GM12891 (cell line): ENCODE data around the gene VPS26B.
A peak's percentile ranks its signal among the peaks of the same experiment; 100 is the strongest.

Experiments used
- DNase-seq: peaks from one replicate; pipeline ENCODE4 v3.0.0; 2011; ENCODE audit warnings: low spot score; ENCODE audit not compliant: insufficient read length
- FAIRE-seq: peaks from 2 replicates; lab custom pipeline; 2011; peaks lifted over from hg19 to GRCh38; lab: Jason Lieb, UNC
- PAX5 ChIP-seq: IDR thresholded peaks from 2 replicates; pipeline ENCODE4 v1.6.1; 2011; ENCODE audit warnings: low read length, moderate library complexity, mild to moderate bottlenecking; ENCODE audit not compliant: insufficient read depth, severe bottlenecking
- POLR2A ChIP-seq: IDR thresholded peaks from 2 replicates; pipeline ENCODE4 v1.6.1; 2011; ENCODE audit warnings: low read depth, low read length, control low read depth
- POLR2AphosphoS5 ChIP-seq: IDR thresholded peaks from 2 replicates; pipeline ENCODE4 v1.6.1; 2011; ENCODE audit warnings: low read depth, low read length, control low read depth
- POU2F2 ChIP-seq: IDR thresholded peaks from 2 replicates; pipeline ENCODE4 v1.6.1; 2011; ENCODE audit warnings: low read depth, mild to moderate bottlenecking, control low read depth, low read length, moderate library complexity
- SPI1 ChIP-seq: IDR thresholded peaks from 2 replicates; pipeline ENCODE4 v1.6.1; 2011; ENCODE audit warnings: low read depth, low read length, control low read depth
- TAF1 ChIP-seq: IDR thresholded peaks from 2 replicates; pipeline ENCODE4 v1.6.1; 2011; ENCODE audit warnings: low read depth, low read length, control low read depth

VPS26B gene

DNA sequence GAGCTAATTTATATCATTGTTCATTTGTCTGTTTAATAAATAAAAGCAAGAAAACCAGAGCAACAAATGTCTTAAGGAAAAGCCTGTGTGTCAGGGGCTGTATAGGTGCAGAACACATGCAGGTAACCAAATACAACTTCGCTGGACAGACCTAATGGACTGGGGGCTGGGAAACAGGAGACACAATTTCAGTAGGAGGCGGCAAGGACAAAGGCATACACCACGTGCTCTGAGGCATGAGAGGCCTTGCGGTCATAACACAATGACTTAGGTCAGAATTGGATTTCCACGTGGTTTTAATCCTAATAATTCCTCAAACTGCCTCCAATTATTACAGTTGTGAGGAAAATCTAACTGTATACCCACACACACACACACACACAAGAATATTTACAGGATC is 43.0 kb downstream of the VPS26B start:
- DNase-seq (no peak), FAIRE-seq (no peak)
- no peak for TF ChIP-seq PAX5
- TF ChIP-seq POU2F2 = no peak
- TF ChIP-seq POLR2AphosphoS5 = no peak
- no peak for TF ChIP-seq POLR2A
- TF ChIP-seq SPI1 = no peak
- no peak for TF ChIP-seq TAF1

DNA sequence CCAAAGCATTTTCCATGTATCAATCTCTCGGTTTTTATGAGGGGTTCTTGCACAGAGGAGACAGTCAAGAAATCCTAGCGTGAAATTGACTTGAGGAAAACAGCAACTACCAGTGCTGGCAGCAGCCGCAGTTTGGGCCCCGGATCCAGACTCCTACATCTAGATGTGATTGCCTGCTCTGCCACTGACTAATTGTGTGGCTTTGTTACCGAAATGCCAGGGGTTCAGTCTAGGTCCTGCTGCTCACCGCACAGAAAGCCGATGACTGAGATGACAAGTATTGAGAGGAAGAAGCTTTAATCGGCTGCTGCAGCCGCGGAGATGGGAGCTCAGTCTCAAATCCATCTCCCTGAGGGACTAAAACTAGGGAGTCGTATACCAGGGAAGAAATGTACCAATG is 43.5 kb downstream of the VPS26B start:
- no peak for FAIRE-seq

GRCh38 chr11:134270250-134270714 is 45.8 kb downstream of the VPS26B start:
- FAIRE-seq = peak; percentile 88
- no peak for DNase-seq
- TF ChIP-seq PAX5 = no peak
- no peak for TF ChIP-seq POLR2AphosphoS5

More for the DNA sequence above, 43.5 kb downstream of the VPS26B start:
- TF ChIP-seq POLR2AphosphoS5 = no peak
- no peak for DNase-seq

- DNase-seq (no peak), FAIRE-seq (no peak)
- no peak for TF ChIP-seq POLR2AphosphoS5
- TF ChIP-seq POU2F2 = no peak
- TF ChIP-seq POLR2A = no peak
These were observed 47.5 kb downstream of the VPS26B start for GRCh38 chr11:134271978-134272377.

GRCh38 chr11:134272381-134273316 is 48.2 kb downstream of the VPS26B start:
- TF ChIP-seq POLR2A (no peak), POU2F2 (no peak), TAF1 (no peak), POLR2AphosphoS5 (no peak), PAX5 (no peak), SPI1 (no peak)
- no peak for DNase-seq
- FAIRE-seq = no peak

GRCh38 chr11:134273317-134273712 is 48.8 kb downstream of the VPS26B start:
- TF ChIP-seq POU2F2 = no peak
- no peak for TF ChIP-seq TAF1
- no peak for TF ChIP-seq PAX5
- TF ChIP-seq POLR2A = no peak
- no peak for FAIRE-seq

GRCh38 chr11:134275188-134275533 is 50.7 kb downstream of the VPS26B start:
- no peak for FAIRE-seq
- DNase-seq = no peak
- no peak for TF ChIP-seq POU2F2
- no peak for TF ChIP-seq SPI1
- no peak for TF ChIP-seq PAX5
- no peak for TF ChIP-seq POLR2AphosphoS5
- TF ChIP-seq TAF1 = no peak
- no peak for TF ChIP-seq POLR2A

More at GRCh38 chr11:134273317-134273712, 48.8 kb downstream of the VPS26B start:
- DNase-seq = no peak

DNA sequence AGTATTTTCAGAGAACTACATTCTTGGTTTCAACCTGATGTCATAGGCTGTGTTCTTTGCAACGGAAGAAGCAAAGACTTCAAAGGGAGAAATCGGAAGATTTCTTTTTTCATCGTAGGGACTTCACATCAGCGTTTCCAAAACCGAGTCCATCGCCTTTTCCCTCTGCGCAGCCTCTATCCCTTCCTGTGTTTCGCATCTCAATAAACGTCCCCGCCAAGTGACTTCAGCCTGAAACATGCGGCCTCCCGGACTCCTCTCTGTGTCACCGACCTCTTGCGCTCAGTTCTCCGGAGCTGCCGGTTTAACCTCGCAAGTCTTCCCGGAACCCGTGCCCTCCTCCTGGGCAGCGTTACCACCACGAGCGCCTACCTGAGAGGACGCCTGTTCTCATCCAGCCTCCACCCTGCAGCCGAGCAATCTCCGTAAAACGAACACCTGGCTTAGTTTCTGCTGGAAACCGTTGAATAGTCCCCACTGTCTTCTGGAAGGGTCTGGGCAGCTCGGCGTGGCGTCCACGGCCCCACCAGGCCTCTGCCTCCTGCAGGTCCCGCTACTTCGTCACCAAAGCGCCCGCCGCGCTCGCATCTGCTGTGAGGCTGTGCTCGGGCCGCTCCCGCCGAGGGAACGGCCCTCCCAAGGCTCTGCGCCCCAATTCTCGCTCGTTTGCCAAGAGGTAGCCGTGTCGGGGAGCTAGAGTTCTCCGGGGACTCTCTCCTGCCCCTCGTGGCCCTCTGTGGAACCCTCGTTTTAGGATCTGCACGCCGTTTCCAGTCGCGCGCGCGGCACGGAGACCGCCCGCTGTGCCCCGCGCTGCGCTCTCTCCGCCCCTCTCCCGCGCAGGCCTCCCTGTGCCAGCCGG is 51.3 kb downstream of the VPS26B start, which contains the start of gene GLB1L3:
GLB1L3 (plus strand) TSS at position 846 of the 862 bp plus-strand sequence. CDS start 362 bp downstream, outside the sequence.
- peak; percentile 45 for FAIRE-seq
- TF ChIP-seq PAX5 (no peak), TAF1 (no peak), SPI1 (no peak), POLR2AphosphoS5 (no peak), POLR2A (no peak), POU2F2 (no peak)
- peak; percentile 46 for DNase-seq

DNA sequence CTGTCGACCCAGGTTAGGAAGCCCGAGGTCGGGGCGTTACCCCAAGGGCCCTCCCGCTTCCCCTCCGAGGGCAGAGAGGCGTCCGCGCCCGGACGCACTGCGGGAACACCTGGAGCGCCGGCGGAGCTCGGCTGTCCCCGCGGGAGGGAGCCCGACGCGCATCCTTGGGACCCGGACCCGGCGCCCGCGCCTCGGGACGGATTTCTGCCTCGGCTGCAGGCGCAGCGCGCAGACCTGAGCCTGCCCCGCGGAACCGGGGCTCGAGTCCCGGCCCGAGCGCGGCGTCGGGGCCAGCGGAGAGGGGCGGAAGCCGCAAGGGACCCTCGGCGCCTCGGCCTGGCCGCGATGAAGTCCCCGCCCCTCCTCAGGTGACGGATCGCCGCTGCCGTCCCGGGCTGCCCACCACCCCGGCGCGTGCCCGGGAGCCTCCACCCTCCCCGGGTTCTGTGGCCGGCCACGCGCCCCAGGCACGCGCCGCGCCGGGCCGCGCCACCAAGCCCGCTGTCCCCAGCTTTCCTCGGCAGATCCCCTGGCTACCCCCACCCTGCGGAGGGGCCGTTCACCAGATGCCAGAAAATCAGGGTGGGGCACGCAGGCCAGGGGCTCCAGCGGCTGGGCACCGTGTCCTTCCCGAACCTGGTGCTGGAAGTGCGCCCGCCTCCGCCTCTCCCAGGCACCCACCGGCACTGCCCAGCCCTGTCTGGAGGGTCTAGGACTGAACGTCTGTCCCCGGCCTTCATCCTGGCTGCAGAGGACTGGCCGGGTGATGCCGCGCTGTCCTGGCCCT is 52.1 kb downstream of the VPS26B start:
- no peak for DNase-seq
- TF ChIP-seq POLR2A = no peak
- TF ChIP-seq TAF1 = no peak
- TF ChIP-seq POU2F2 = no peak
- TF ChIP-seq SPI1 = no peak
- FAIRE-seq = no peak
